ENCODE data around the gene A2M.

DNA sequence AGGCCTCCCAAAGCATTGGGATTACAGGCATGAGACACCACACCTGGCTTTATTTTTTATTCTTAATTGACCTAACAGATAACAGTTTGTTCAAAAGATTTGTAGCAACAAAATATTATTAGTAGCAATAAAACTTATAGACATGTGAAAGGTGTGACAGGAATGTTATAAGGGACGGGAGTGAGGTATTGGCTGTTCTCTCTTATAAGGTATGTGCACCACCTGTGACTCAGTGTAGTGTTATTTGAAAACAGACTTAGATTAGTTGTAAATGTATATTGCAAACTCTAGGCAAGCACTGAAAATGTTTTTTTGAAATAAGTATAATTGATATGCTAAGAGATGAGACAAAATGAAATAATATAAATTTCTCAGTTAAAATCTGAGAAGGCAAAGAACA is 68.6 kb downstream of the A2M start:
- no peak for TF ChIP-seq EP300 (IDR thresholded peaks at IDR 0.05)
- TF ChIP-seq, protein P1, sequence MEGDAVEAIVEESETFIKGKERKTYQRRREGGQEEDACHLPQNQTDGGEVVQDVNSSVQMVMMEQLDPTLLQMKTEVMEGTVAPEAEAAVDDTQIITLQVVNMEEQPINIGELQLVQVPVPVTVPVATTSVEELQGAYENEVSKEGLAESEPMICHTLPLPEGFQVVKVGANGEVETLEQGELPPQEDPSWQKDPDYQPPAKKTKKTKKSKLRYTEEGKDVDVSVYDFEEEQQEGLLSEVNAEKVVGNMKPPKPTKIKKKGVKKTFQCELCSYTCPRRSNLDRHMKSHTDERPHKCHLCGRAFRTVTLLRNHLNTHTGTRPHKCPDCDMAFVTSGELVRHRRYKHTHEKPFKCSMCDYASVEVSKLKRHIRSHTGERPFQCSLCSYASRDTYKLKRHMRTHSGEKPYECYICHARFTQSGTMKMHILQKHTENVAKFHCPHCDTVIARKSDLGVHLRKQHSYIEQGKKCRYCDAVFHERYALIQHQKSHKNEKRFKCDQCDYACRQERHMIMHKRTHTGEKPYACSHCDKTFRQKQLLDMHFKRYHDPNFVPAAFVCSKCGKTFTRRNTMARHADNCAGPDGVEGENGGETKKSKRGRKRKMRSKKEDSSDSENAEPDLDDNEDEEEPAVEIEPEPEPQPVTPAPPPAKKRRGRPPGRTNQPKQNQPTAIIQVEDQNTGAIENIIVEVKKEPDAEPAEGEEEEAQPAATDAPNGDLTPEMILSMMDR (IDR thresholded peaks at IDR 0.05) = no peak

All from upper lobe of left lung (tissue), 4 donors.